Urinary bladder (tissue), 4 donors: ENCODE data around the gene FAM9A. TPM values are rescaled to one million over a fixed set of nuclear protein-coding genes. Genes with fewer than 3 reads are reported as not detected.

Experiments used
- DNase-seq: peaks from one replicate; pipeline ENCODE4 v3.0.0-alpha.2; 2015; ENCODE audit errors: extremely low spot score
- H3K27ac ChIP-seq: one replicate; pipeline ENCODE4 v1.5.1; 2013; ENCODE audit warnings: low read depth, mild to moderate bottlenecking, moderate library complexity
- H3K36me3 ChIP-seq: one replicate; pipeline ENCODE4 v1.6.1; 2013; ENCODE audit warnings: mild to moderate bottlenecking, moderate library complexity; ENCODE audit not compliant: insufficient read depth
- H3K4me1 ChIP-seq: one replicate; pipeline ENCODE4 v1.6.1; 2013; ENCODE audit warnings: mild to moderate bottlenecking, moderate library complexity; ENCODE audit not compliant: insufficient read depth
- H3K4me3 ChIP-seq: one replicate; pipeline ENCODE4 v1.5.1; 2013; ENCODE audit warnings: low read depth, low read length
- WGBS: extraction: QIAGEN DNeasy Blood & Tissue Kit; methylation state at CpG from one replicate; pipeline ENCODE4 v1.1.7; 2013; 5-methylcytosine and 5-hydroxymethylcytosine counted together
- polyA plus RNA-seq: library from polyadenylated mRNA; stranded (reverse); fragments of 200-250 nt; gene quantifications from one replicate; pipeline ENCODE4 v1.2.3, GENCODE V29; 2013
- total RNA-seq: library from RNA; depleted of rRNA; stranded (reverse); fragments of >200 nt; gene quantifications from one replicate; pipeline ENCODE4 v1.2.3, GENCODE V29; 2014
- donor health status: healthy with polysubstance abuse.
- donor health status: healthy.

Gene FAM9A
- total RNA-seq (not detected), polyA plus RNA-seq (not detected)

DNA sequence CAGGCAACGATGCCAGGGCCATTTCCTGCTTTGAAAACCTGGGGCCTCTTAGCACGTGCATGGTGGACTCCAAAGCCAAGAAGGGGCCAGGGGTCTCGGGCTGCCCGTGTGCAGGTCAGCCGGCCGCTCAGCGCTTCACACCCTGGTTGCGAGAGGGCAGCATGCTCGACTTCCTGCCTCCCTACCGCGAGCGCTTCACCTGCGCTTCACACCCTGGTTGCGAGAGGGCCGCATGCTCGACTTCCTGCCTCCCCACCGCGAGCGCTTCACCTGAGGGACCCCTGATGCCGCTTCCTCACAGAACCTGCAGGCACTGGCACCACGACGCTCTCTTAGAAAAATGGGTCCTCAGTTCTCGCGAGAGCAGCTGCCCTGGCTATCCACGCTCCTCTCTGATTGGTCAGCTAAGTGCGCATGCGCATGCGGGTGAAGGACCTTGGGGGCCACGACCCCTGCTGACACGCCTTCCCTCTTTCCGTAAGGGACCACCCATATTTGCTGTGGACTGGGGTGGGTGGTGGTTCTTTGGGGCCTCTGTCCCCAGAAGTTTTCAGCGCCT is at the start of gene FAM9A:
Gene FAM9A (minus strand): TSS at position 343 of the 559 bp plus-strand sequence. CDS start 1,212 bp downstream, outside the sequence.
- Histone ChIP-seq H3K36me3 (no peaks in the 10 kb centered on the region), H3K4me1 (no peaks in the 10 kb centered on the region), H3K27ac (no peak within 1 kb of the TSS), H3K4me3 (no peak within 1 kb of the TSS)
- 97% methylated on average over 32 of the region's 32 CpGs for WGBS
- no peak for DNase-seq

- WGBS, result 72% methylated on average over 6 of the region's 6 CpGs
- Histone ChIP-seq H3K4me3 (no peak overlapping the region), H3K36me3 (no peaks in the 10 kb centered on the region), H3K4me1 (no peaks in the 10 kb centered on the region), H3K27ac (no peak overlapping the region)
- DNase-seq, result no peak
Measured at GRCh38 chrX:8850478-8850877, 49.3 kb upstream of the FAM9A start.

- Histone ChIP-seq H3K4me3 (no peak overlapping the region), H3K27ac (no peak overlapping the region), H3K4me1 (no peaks in the 10 kb centered on the region), H3K36me3 (no peaks in the 10 kb centered on the region)
- no peak for DNase-seq
- 88% methylated on average over 2 of the region's 2 CpGs for WGBS
Measured at GRCh38 chrX:8849945-8850344, 48.8 kb upstream of the FAM9A start.

DNA sequence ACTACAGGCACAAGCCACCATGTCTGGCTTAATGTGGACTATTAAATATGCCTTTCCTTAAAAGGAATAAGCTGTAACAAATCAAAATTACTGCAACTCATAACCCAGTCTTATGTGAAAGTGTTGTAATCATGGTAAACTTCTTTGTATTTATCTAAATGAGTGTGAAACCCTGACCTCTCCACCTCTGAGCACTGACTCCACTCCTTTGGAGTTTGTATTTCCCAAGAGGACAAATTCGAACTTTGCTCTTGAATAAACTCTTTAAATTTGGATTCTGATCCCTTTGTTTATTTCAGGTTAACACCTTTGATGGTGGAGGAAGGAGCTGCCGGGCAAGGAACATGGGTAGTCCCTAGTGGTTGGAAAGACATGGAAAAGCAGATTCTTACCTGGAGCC is 48.3 kb upstream of the FAM9A start:
- 69% methylated on average over 2 of the region's 2 CpGs for WGBS
- DNase-seq, result no peak
- Histone ChIP-seq H3K36me3 (no peaks in the 10 kb centered on the region), H3K4me1 (no peaks in the 10 kb centered on the region), H3K27ac (no peak overlapping the region), H3K4me3 (no peak overlapping the region)

GRCh38 chrX:8848911-8849310 is 47.7 kb upstream of the FAM9A start:
- H3K4me1 ChIP-seq, result no peaks in the 10 kb centered on the region
- H3K4me3 ChIP-seq, result no peak overlapping the region
- H3K36me3 ChIP-seq, result no peaks in the 10 kb centered on the region
- WGBS, result 78% methylated on average over 3 of the region's 3 CpGs
- no peak for DNase-seq
- no peak overlapping the region for H3K27ac ChIP-seq

DNA sequence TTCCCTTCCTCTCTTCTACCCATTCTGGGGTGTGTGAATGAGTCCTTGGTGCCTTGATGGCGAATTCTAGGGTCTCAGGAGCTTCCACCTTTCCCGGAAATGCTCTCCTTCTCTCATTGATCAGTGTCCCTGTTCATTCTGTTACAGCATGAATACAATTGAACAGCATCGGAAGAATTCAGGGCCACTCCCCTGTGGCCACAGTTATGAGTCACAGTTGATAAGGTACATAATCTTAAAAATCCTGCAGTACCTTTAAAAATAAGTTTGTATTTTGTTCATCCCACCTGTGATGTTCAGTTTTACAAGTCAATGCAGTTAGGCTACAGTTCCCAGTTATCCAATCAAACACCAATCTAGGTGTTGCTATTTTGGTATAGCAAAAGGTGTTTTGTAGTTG is 47.3 kb upstream of the FAM9A start:
- no peak for DNase-seq
- Histone ChIP-seq H3K36me3 (no peaks in the 10 kb centered on the region), H3K4me3 (no peak overlapping the region), H3K27ac (no peak overlapping the region), H3K4me1 (no peaks in the 10 kb centered on the region)
- WGBS, result 90% methylated on average over 3 of the region's 3 CpGs

GRCh38 chrX:8847360-8847759 is 46.2 kb upstream of the FAM9A start:
- 56% methylated on average over 1 of the region's 1 CpG for WGBS
- Histone ChIP-seq H3K27ac (no peak overlapping the region), H3K4me3 (no peak overlapping the region), H3K36me3 (no peaks in the 10 kb centered on the region), H3K4me1 (no peaks in the 10 kb centered on the region)
- no peak for DNase-seq

GRCh38 chrX:8846266-8846665 is 45.1 kb upstream of the FAM9A start:
- 73% methylated on average over 5 of the region's 5 CpGs for WGBS
- DNase-seq, result no peak
- Histone ChIP-seq H3K36me3 (no peaks in the 10 kb centered on the region), H3K4me3 (no peak overlapping the region), H3K4me1 (no peaks in the 10 kb centered on the region), H3K27ac (no peak overlapping the region)

- H3K4me1 ChIP-seq, result no peaks in the 10 kb centered on the region
- H3K27ac ChIP-seq, result no peak overlapping the region
- DNase-seq, result no peak
- no peaks in the 10 kb centered on the region for H3K36me3 ChIP-seq
- no peak overlapping the region for H3K4me3 ChIP-seq
- 90% methylated on average over 10 of the region's 10 CpGs for WGBS
Measured at GRCh38 chrX:8845469-8845868, 44.3 kb upstream of the FAM9A start.

- WGBS, result 79% methylated on average over 11 of the region's 11 CpGs
- H3K4me3 ChIP-seq, result no peak overlapping the region
Measured at GRCh38 chrX:8845060-8845459, 43.9 kb upstream of the FAM9A start.

GRCh38 chrX:8844157-8844556 is 43.0 kb upstream of the FAM9A start:
- Histone ChIP-seq H3K4me3 (no peak overlapping the region), H3K27ac (no peak overlapping the region), H3K4me1 (no peaks in the 10 kb centered on the region), H3K36me3 (no peaks in the 10 kb centered on the region)
- WGBS, result 72% methylated on average over 1 of the region's 1 CpG
- no peak for DNase-seq

More at GRCh38 chrX:8845060-8845459, 43.9 kb upstream of the FAM9A start:
- H3K27ac ChIP-seq, result no peak overlapping the region
- no peaks in the 10 kb centered on the region for H3K4me1 ChIP-seq
- DNase-seq, result no peak
- H3K36me3 ChIP-seq, result no peaks in the 10 kb centered on the region

GRCh38 chrX:8841911-8842310 is 40.7 kb upstream of the FAM9A start:
- DNase-seq, result no peak
- Histone ChIP-seq H3K36me3 (no peaks in the 10 kb centered on the region), H3K4me1 (no peaks in the 10 kb centered on the region), H3K27ac (no peak overlapping the region), H3K4me3 (no peak overlapping the region)
- 86% methylated on average over 6 of the region's 6 CpGs for WGBS

- DNase-seq, result no peak
- 70% methylated on average over 1 of the region's 1 CpG for WGBS
- H3K4me3 ChIP-seq, result no peak overlapping the region
Measured at GRCh38 chrX:8834392-8834791, 33.2 kb upstream of the FAM9A start.

GRCh38 chrX:8832582-8833378 is 31.6 kb upstream of the FAM9A start:
- WGBS, result 86% methylated on average over 4 of the region's 4 CpGs
- H3K4me1 ChIP-seq, result no peaks in the 10 kb centered on the region
- H3K4me3 ChIP-seq, result no peak overlapping the region
- DNase-seq, result no peak
- H3K36me3 ChIP-seq, result no peaks in the 10 kb centered on the region
- H3K27ac ChIP-seq, result no peak overlapping the region

More at GRCh38 chrX:8834392-8834791, 33.2 kb upstream of the FAM9A start:
- H3K27ac ChIP-seq, result no peak overlapping the region
- no peaks in the 10 kb centered on the region for H3K36me3 ChIP-seq
- no peaks in the 10 kb centered on the region for H3K4me1 ChIP-seq
